HepG2 (cell line): ENCODE data around the gene SMC6. TPM values are rescaled to one million over a fixed set of nuclear protein-coding genes. Genes with fewer than 3 reads are reported as not detected.

Experiments used
- ATF7-NPFF ChIP-seq: sonication (generic); formaldehyde crosslinking; IDR thresholded peaks from 2 replicates; pipeline ENCODE4 v1.8.1; 2023; ENCODE audit warnings: mild to moderate bottlenecking, low read depth, missing genetic modification reagents, moderate library complexity
- CBX1 ChIP-seq: IDR thresholded peaks from one replicate; pipeline ENCODE4 v1.6.1; 2016; ENCODE audit warnings: antibody characterized with exemption, low read depth
- EED ChIP-seq: sonication (generic); formaldehyde crosslinking; IDR thresholded peaks from 2 replicates; pipeline ENCODE4 v1.5.0; 2020; ENCODE audit warnings: mild to moderate bottlenecking, missing genetic modification reagents
- ELF3 ChIP-seq: IDR thresholded peaks from 2 replicates; pipeline ENCODE4 v1.6.1; 2016; ENCODE audit warnings: missing genetic modification reagents, missing compliant biosample characterization
- GPN1 ChIP-seq: sonication (generic); formaldehyde crosslinking; IDR thresholded peaks from 2 replicates; pipeline ENCODE4 v1.5.1; 2020; ENCODE audit warnings: missing genetic modification reagents, borderline replicate concordance
- HNF4A ChIP-seq: sonication (generic); formaldehyde crosslinking; IDR thresholded peaks from 2 replicates; pipeline ENCODE4 v1.4.0; 2020; ENCODE audit warnings: missing genetic modification reagents
- KAT2B ChIP-seq: fragments of 150-350 bp; IDR thresholded peaks from 2 replicates; pipeline ENCODE4 v1.6.1; 2014; ENCODE audit warnings: low read depth, low read length, borderline replicate concordance
- MED8 ChIP-seq: sonication (generic); formaldehyde crosslinking; IDR thresholded peaks from 2 replicates; pipeline ENCODE4 v1.8.1; 2023; ENCODE audit warnings: mild to moderate bottlenecking, missing genetic modification reagents; ENCODE audit not compliant: insufficient replicate concordance
- MIER2 ChIP-seq: IDR thresholded peaks from 2 replicates; pipeline ENCODE4 v1.6.1; 2016; ENCODE audit warnings: missing biosample characterization, missing genetic modification reagents
- NKX3-1 ChIP-seq: sonication (generic); formaldehyde crosslinking; IDR thresholded peaks from 2 replicates; pipeline ENCODE4 v1.5.0; 2020; ENCODE audit warnings: missing genetic modification reagents
- NR2F1 ChIP-seq, 2 experiments: fragments of 450-650 bp in 1 of 2; formaldehyde crosslinking in 1 of 2; IDR thresholded peaks; 2 replicates each; pipeline versions ENCODE4 v1.5.0 to v1.6.1; 2016 to 2020; ENCODE audit warnings: mild to moderate bottlenecking in 1 of 2, missing compliant biosample characterization in 1 of 2, missing genetic modification reagents in 1 of 2, moderate library complexity in 1 of 2
- TBX3 ChIP-seq: fragments of 450-650 bp; IDR thresholded peaks from 2 replicates; pipeline ENCODE4 v1.6.1; 2017; ENCODE audit warnings: antibody characterized with exemption, mild to moderate bottlenecking, inconsistent platforms, borderline replicate concordance
- TGIF2 ChIP-seq: IDR thresholded peaks from 2 replicates; pipeline ENCODE4 v1.6.1; 2016; ENCODE audit warnings: control low read depth, missing compliant biosample characterization
- ZBTB38 ChIP-seq: sonication (generic); formaldehyde crosslinking; IDR thresholded peaks from 2 replicates; pipeline ENCODE4 v1.5.1; 2020; ENCODE audit warnings: mild to moderate bottlenecking, missing genetic modification reagents
- ZBTB7A ChIP-seq: sonication (generic); formaldehyde crosslinking; IDR thresholded peaks from 2 replicates; pipeline ENCODE4 v1.8.0; 2022; ENCODE audit warnings: mild to moderate bottlenecking, missing genetic modification reagents
- ZFP36 ChIP-seq: fragments of 150-350 bp; IDR thresholded peaks from 2 replicates; pipeline ENCODE4 v1.6.1; 2018; ENCODE audit warnings: borderline replicate concordance, low read length, low read depth; ENCODE audit not compliant: partially characterized antibody
- ZNF253 ChIP-seq: sonication (generic); formaldehyde crosslinking; IDR thresholded peaks from 2 replicates; pipeline ENCODE4 v1.8.0; 2022; ENCODE audit warnings: mild to moderate bottlenecking, missing genetic modification reagents, borderline replicate concordance
- ZNF367 ChIP-seq: sonication (generic); formaldehyde crosslinking; IDR thresholded peaks from 2 replicates; pipeline ENCODE4 v1.4.0; 2020; ENCODE audit warnings: missing genetic modification reagents, borderline replicate concordance
- ZNF441 ChIP-seq: sonication (generic); formaldehyde crosslinking; IDR thresholded peaks from 2 replicates; pipeline ENCODE4 v1.7.0; 2021; ENCODE audit warnings: missing genetic modification reagents, borderline replicate concordance
- ZNF652 ChIP-seq: IDR thresholded peaks from 2 replicates; pipeline ENCODE4 v1.6.1; 2016; ENCODE audit warnings: low read depth, borderline replicate concordance
- polyA plus RNA-seq, 8 experiments: library from polyadenylated mRNA; depleted of rRNA in 3 of 8; stranded (reverse) in 7 of 8; unstranded in 1 of 8; fragments of >200 nt; fragmentation: Illumina TruSeq in 4 of 8; extraction: Trizol in 4 of 8; gene quantifications; 2 replicates each; pipeline versions ENCODE4 v1.2.1 to v1.2.3, GENCODE V29; 2011 to 2016; ENCODE audit warnings: low read depth in 4 of 8, missing spikeins in 1 of 8, mixed read lengths in 1 of 8; ENCODE audit not compliant: insufficient read depth in 1 of 8
- total RNA-seq, 5 experiments: library from RNA; depleted of rRNA; stranded (reverse); fragments of >200 nt; fragmentation: Illumina TruSeq; extraction: Trizol; gene quantifications; 2 replicates each; pipeline ENCODE4 v1.2.3, GENCODE V29; 2016; ENCODE audit warnings: low read depth in 1 of 5
- TF ChIP-seq, protein P1 (sequence below): sonication (generic); formaldehyde crosslinking; IDR thresholded peaks from 2 replicates; pipeline ENCODE4 v1.8.0; 2022; ENCODE audit warnings: mild to moderate bottlenecking, missing genetic modification reagents, moderate library complexity
- TF ChIP-seq, protein P2 (sequence below): IDR thresholded peaks from 2 replicates; pipeline ENCODE4 v1.6.1; 2016; ENCODE audit warnings: mild to moderate bottlenecking
- TF ChIP-seq, protein P3 (sequence below): sonication (generic); formaldehyde crosslinking; IDR thresholded peaks from 2 replicates; pipeline ENCODE4 v1.4.0; 2020; ENCODE audit warnings: missing genetic modification reagents
- TF ChIP-seq, protein P4 (sequence below): IDR thresholded peaks from 2 replicates; pipeline ENCODE4 v1.6.1; 2016; ENCODE audit warnings: missing compliant biosample characterization, missing genetic modification reagents, borderline replicate concordance

The SMC6 gene
- total and polyA plus RNA-seq, 2 of the 13 experiments (the other 11 are each of a cell fraction or from before 2014, with no cell fraction given), result 18.9 to 55.3 TPM

DNA sequence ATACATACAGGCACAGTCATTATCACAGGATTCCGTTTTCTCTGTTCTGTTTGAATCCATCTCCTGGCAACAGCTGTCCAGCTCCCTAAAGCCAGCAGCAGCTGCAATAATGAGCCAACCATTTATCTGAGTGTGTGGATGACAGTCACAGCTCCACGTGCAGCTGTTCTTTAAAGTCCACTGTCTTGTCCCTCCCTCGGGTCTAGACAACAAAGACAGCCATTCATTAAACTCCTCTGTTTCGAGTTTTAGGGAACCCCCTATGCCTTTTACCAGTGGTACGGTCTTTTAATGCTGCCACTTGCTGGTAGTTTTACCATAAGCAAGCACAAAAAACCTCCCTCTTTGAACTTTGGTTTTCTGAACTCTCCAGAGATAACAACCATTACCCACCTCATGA is 46.6 kb upstream of the SMC6 start (continued):
- TF ChIP-seq ZBTB38 (CRISPR knock-in tag) (no peak), CBX1 (no peak), ZNF253 (CRISPR knock-in tag) (no peak), ZNF367 (CRISPR knock-in tag) (peak; percentile 87; the same call in 1 of the 2 replicates), NKX3-1 (CRISPR knock-in tag) (no peak), ZNF441 (no peak), HNF4A (CRISPR knock-in tag) (peak; percentile 59; the same call in 1 of the 2 replicates), ZFP36 (no peak), MED8 (no peak), GPN1 (CRISPR knock-in tag) (no peak), ELF3 (no peak), MIER2 (CRISPR knock-in tag) (no peak), TBX3 (no peak), TGIF2 (CRISPR knock-in tag) (peak; percentile 74; the same call in 1 of the 2 replicates), ZNF652 (CRISPR knock-in tag) (no peak), ZBTB7A (CRISPR knock-in tag) (no peak), NR2F1 (CRISPR knock-in tag; IDR thresholded peaks at IDR 0.05) (no peak), KAT2B (no peak), ATF7-NPFF (CRISPR knock-in tag) (no peak), EED (no peak)
- TF ChIP-seq, protein P1, sequence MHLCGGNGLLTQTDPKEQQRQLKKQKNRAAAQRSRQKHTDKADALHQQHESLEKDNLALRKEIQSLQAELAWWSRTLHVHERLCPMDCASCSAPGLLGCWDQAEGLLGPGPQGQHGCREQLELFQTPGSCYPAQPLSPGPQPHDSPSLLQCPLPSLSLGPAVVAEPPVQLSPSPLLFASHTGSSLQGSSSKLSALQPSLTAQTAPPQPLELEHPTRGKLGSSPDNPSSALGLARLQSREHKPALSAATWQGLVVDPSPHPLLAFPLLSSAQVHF (CRISPR knock-in tag), result no peak
- TF ChIP-seq, protein P2, sequence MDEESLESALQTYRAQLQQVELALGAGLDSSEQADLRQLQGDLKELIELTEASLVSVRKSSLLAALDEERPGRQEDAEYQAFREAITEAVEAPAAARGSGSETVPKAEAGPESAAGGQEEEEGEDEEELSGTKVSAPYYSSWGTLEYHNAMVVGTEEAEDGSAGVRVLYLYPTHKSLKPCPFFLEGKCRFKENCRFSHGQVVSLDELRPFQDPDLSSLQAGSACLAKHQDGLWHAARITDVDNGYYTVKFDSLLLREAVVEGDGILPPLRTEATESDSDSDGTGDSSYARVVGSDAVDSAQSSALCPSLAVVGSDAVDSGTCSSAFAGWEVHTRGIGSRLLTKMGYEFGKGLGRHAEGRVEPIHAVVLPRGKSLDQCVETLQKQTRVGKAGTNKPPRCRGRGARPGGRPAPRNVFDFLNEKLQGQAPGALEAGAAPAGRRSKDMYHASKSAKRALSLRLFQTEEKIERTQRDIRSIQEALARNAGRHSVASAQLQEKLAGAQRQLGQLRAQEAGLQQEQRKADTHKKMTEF (CRISPR knock-in tag), result no peak
- TF ChIP-seq, protein P3, sequence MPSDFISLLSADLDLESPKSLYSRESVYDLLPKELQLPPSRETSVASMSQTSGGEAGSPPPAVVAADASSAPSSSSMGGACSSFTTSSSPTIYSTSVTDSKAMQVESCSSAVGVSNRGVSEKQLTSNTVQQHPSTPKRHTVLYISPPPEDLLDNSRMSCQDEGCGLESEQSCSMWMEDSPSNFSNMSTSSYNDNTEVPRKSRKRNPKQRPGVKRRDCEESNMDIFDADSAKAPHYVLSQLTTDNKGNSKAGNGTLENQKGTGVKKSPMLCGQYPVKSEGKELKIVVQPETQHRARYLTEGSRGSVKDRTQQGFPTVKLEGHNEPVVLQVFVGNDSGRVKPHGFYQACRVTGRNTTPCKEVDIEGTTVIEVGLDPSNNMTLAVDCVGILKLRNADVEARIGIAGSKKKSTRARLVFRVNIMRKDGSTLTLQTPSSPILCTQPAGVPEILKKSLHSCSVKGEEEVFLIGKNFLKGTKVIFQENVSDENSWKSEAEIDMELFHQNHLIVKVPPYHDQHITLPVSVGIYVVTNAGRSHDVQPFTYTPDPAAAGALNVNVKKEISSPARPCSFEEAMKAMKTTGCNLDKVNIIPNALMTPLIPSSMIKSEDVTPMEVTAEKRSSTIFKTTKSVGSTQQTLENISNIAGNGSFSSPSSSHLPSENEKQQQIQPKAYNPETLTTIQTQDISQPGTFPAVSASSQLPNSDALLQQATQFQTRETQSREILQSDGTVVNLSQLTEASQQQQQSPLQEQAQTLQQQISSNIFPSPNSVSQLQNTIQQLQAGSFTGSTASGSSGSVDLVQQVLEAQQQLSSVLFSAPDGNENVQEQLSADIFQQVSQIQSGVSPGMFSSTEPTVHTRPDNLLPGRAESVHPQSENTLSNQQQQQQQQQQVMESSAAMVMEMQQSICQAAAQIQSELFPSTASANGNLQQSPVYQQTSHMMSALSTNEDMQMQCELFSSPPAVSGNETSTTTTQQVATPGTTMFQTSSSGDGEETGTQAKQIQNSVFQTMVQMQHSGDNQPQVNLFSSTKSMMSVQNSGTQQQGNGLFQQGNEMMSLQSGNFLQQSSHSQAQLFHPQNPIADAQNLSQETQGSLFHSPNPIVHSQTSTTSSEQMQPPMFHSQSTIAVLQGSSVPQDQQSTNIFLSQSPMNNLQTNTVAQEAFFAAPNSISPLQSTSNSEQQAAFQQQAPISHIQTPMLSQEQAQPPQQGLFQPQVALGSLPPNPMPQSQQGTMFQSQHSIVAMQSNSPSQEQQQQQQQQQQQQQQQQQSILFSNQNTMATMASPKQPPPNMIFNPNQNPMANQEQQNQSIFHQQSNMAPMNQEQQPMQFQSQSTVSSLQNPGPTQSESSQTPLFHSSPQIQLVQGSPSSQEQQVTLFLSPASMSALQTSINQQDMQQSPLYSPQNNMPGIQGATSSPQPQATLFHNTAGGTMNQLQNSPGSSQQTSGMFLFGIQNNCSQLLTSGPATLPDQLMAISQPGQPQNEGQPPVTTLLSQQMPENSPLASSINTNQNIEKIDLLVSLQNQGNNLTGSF (CRISPR knock-in tag), result no peak
- TF ChIP-seq, protein P4, sequence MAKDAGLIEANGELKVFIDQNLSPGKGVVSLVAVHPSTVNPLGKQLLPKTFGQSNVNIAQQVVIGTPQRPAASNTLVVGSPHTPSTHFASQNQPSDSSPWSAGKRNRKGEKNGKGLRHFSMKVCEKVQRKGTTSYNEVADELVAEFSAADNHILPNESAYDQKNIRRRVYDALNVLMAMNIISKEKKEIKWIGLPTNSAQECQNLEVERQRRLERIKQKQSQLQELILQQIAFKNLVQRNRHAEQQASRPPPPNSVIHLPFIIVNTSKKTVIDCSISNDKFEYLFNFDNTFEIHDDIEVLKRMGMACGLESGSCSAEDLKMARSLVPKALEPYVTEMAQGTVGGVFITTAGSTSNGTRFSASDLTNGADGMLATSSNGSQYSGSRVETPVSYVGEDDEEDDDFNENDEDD (CRISPR knock-in tag), result no peak
